Endodermal cell (in vitro differentiated cells): Measurements from ENCODE around the gene AACS. TPM values are rescaled to one million over a fixed set of nuclear protein-coding genes. Genes with fewer than 3 reads are reported as not detected.

ENCODE experiments used
- DNase-seq: peaks from one replicate; pipeline ENCODE4 v3.0.0-alpha.2; 2017
- H3K27ac ChIP-seq: 2 replicates; pipeline ENCODE4 v1.5.1; 2013; ENCODE audit warnings: mild to moderate bottlenecking, low read depth, low read length, moderate library complexity
- H3K27me3 ChIP-seq: 2 replicates; pipeline ENCODE4 v1.6.1; 2013; ENCODE audit warnings: mild to moderate bottlenecking, low read length, moderate library complexity; ENCODE audit not compliant: insufficient read depth, control insufficient read depth, poor library complexity, severe bottlenecking
- H3K36me3 ChIP-seq: 2 replicates; pipeline ENCODE4 v1.7.0; 2013; ENCODE audit warnings: mild to moderate bottlenecking, low read length, moderate library complexity; ENCODE audit not compliant: control insufficient read depth, insufficient read depth
- H3K4me1 ChIP-seq: one replicate; pipeline ENCODE4 v1.7.0; 2013; ENCODE audit warnings: low read length; ENCODE audit not compliant: control insufficient read depth, insufficient read depth
- H3K4me3 ChIP-seq: 2 replicates; pipeline ENCODE4 v1.5.1; 2013; ENCODE audit warnings: mild to moderate bottlenecking, low read length, moderate library complexity
- H3K9ac ChIP-seq: 2 replicates; pipeline ENCODE4 v1.6.1; 2013; ENCODE audit warnings: mild to moderate bottlenecking, low read length, moderate library complexity; ENCODE audit not compliant: poor library complexity, severe bottlenecking; ENCODE audit errors: extremely low read depth
- H3K9me3 ChIP-seq: 2 replicates; pipeline ENCODE4 v1.6.1; 2013; ENCODE audit warnings: mild to moderate bottlenecking, low read length, moderate library complexity; ENCODE audit not compliant: control insufficient read depth
- H3K27ac Mint-ChIP-seq: 2 replicates; pipeline ENCODE4 v1.8.0; 2020; ENCODE audit warnings: mixed read lengths
- H3K27me3 Mint-ChIP-seq: 2 replicates; pipeline ENCODE4 v1.8.0; 2021; ENCODE audit warnings: mild to moderate bottlenecking, mixed read lengths; ENCODE audit not compliant: insufficient read depth
- H3K36me3 Mint-ChIP-seq: 2 replicates; pipeline ENCODE4 v1.8.0; 2020; ENCODE audit warnings: low read depth, mixed read lengths
- H3K4me1 Mint-ChIP-seq: 2 replicates; pipeline ENCODE4 v1.8.0; 2020; ENCODE audit warnings: mixed read lengths
- H3K4me3 Mint-ChIP-seq: 2 replicates; pipeline ENCODE4 v1.8.0; 2020; ENCODE audit warnings: mild to moderate bottlenecking, moderate library complexity, mixed read lengths
- H3K9me3 Mint-ChIP-seq: 2 replicates; pipeline ENCODE4 v1.8.0; 2020; ENCODE audit warnings: mild to moderate bottlenecking, mixed read lengths
- WGBS, 2 experiments: methylation state at CpG; one replicate each; pipeline versions ENCODE4 v1.1.5 to v1.1.7; 2013; ENCODE audit warnings: missing lambda C conversion rate in 2 of 2, mixed read lengths in 1 of 2; ENCODE audit not compliant: insufficient coverage in 1 of 2, insufficient read length in 1 of 2; 5-methylcytosine and 5-hydroxymethylcytosine counted together
- total RNA-seq, 2 donors: library from RNA; stranded (reverse); fragmentation: NEBNext Ultra II Directional in 1 of 2; extraction: Animal tissue kit (Norgen Biotek cat#: 25700) in 1 of 2; gene quantifications; 2 replicates in 1 of 2; 3 replicates in 1 of 2; pipeline ENCODE4 v1.2.1, GENCODE V29; 2021
- TF ChIP-seq, protein P1 (sequence below): fragments of 200-600 bp; sonication (generic); conservative IDR thresholded peaks from 2 replicates; pipeline ENCODE4 v1.5.0; 2021; ENCODE audit warnings: antibody characterized with exemption, mild to moderate bottlenecking

Gene AACS
- total RNA-seq, 2 donors from 2014 or later = 55.4 to 71.9 TPM

DNA sequence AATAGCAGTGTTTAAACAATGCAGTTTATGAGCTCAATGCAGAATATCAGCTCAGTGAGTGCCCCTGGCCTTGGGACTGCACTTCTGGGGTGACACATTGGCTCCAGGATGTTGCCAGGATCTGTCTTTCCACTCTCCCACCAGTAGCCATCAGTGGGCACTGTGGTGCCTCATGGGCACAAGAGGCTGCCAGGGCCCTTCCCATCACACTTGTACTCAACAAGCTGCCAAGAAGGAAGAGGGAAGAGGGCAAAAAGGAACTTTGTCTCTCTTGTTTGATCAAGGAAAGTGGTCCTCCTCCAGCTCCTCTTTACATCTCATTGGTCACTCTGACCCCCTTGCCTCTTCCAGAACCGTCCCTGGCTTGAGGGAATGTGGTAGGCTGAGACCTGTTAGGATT lies 115.9 kb downstream of the AACS start:
- H3K27ac Mint-ChIP-seq = no peak overlapping the region
- 94% methylated on average over 1 of the region's 1 CpG; no CpG with 5 or more reads in 1 of the 2 experiments for WGBS, 2 experiments

DNA sequence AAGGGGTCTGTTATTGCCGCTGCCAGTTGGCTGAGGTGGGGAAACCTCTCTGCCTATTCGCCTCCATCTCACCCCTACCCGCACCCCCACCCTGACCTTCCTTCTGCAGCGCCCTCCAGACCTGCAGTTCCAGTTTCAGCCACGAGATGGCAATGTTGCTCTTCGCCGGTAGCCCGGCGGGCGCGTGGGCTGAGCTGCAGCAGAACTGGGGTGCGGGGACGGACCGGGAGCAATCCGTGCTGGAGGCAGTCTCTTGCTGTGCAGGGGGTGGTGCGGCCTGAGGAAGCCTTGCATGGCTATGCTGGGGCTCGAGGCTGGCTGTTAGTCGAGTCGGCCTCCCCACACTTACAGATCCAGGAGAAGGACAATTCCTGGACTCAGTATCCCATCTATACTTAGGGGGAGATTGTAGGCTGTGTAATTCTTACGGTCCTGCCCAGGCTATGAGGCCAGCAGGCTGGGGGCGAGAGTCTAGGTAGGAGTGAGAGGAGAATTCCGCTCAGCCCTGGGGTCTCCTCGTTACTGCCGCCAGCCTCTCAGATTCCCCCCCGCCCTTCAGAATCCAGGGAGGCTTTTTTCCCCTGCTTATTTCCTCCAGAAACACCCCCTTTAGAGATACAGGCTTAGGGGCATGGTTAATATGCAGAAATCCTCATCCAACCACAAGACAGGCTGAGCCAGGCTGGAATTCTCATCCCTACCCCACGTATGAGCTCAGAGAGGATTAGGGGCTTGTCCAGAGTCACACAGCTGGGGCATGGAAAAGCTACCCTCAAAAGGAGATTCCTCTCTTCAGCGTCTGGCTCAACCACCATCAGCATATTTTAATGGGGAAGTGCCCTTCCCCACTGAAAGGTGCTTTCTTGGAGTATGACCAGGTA lies 118.2 kb downstream of the AACS start:
- TF ChIP-seq, protein P1, sequence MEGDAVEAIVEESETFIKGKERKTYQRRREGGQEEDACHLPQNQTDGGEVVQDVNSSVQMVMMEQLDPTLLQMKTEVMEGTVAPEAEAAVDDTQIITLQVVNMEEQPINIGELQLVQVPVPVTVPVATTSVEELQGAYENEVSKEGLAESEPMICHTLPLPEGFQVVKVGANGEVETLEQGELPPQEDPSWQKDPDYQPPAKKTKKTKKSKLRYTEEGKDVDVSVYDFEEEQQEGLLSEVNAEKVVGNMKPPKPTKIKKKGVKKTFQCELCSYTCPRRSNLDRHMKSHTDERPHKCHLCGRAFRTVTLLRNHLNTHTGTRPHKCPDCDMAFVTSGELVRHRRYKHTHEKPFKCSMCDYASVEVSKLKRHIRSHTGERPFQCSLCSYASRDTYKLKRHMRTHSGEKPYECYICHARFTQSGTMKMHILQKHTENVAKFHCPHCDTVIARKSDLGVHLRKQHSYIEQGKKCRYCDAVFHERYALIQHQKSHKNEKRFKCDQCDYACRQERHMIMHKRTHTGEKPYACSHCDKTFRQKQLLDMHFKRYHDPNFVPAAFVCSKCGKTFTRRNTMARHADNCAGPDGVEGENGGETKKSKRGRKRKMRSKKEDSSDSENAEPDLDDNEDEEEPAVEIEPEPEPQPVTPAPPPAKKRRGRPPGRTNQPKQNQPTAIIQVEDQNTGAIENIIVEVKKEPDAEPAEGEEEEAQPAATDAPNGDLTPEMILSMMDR = peak; percentile 98
- Mint-ChIP-seq H3K36me3 (no peaks in the 10 kb centered on the region), H3K27ac (no peak overlapping the region), H3K9me3 (no peaks in the 10 kb centered on the region), H3K4me1 (peaks cover 31% of the 10 kb centered on the region), H3K27me3 (peaks cover 60% of the 10 kb centered on the region), H3K4me3 (peak overlapping the region; percentile 38)
- DNase-seq = peak; percentile 97
- Histone ChIP-seq H3K4me3 (peak overlapping the region; percentile 62), H3K27ac (no peak overlapping the region), H3K9me3 (no peaks in the 10 kb centered on the region), H3K36me3 (no peaks in the 10 kb centered on the region), H3K4me1 (peaks cover 24% of the 10 kb centered on the region), H3K27me3 (peaks cover 57% of the 10 kb centered on the region), H3K9ac (no peak overlapping the region)
- WGBS, 2 experiments = 5 to 10% methylated on average over 7 to 26 of the region's 27 CpGs

More for the DNA sequence above, 115.9 kb downstream of the AACS start:
- H3K27me3 ChIP-seq = peaks cover 40% of the 10 kb centered on the region
- no peak overlapping the region for H3K9ac ChIP-seq
- Mint-ChIP-seq H3K27me3 (peaks cover 54% of the 10 kb centered on the region), H3K4me1 (peaks cover 22% of the 10 kb centered on the region), H3K36me3 (no peaks in the 10 kb centered on the region), H3K9me3 (no peaks in the 10 kb centered on the region), H3K4me3 (no peak overlapping the region)
- H3K4me3 ChIP-seq = no peak overlapping the region
- DNase-seq = no peak
- no peaks in the 10 kb centered on the region for H3K9me3 ChIP-seq
- TF ChIP-seq, protein P1 = no peak
- H3K27ac ChIP-seq = no peak overlapping the region
- peaks cover 18% of the 10 kb centered on the region for H3K4me1 ChIP-seq
- no peaks in the 10 kb centered on the region for H3K36me3 ChIP-seq

DNA sequence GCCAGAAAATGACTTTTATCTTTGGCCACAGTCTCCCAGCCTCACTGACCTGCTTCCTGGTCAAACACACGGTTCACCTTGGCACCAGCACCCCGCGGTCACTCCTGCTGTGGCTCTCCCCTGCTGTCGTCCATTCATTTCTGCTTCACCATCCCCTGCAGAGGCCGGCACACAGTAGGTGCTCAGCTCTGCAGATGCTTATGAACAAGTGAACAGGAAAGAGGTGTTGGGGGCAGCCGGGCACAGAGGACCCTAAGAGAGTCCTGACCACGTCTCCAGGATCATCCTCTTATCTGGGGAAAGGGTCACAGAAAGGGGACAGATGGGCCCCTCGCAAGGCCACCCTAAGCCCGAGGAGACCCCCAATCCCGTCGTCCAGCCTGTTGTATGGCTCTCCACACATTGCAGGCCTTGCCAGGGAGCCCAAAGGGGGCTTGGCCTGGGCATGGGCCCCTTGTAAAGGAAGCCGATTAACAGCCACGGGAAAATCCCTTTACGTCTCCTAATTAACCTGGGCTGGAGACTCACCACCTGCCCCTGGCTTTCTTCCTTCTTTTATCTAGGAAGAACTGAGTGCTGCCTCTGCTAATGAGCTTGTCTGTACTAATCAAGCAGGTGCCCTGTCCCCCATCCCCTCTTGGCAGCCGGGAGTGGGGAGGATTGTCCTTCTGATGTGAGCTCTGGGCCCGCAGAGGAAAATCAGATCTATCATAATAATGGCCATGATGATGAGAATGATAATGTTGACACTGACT lies 119.2 kb downstream of the AACS start:
- Mint-ChIP-seq H3K36me3 (no peaks in the 10 kb centered on the region), H3K4me1 (peaks cover 40% of the 10 kb centered on the region), H3K27ac (no peak overlapping the region), H3K4me3 (peak overlapping the region; percentile 68), H3K27me3 (peaks cover 69% of the 10 kb centered on the region), H3K9me3 (no peaks in the 10 kb centered on the region)
- no peak overlapping the region for H3K9ac ChIP-seq
- DNase-seq = peak; percentile 74
- no peaks in the 10 kb centered on the region for H3K36me3 ChIP-seq
- H3K4me3 ChIP-seq = no peak overlapping the region
- H3K27me3 ChIP-seq = peaks cover 67% of the 10 kb centered on the region
- peaks cover 24% of the 10 kb centered on the region for H3K4me1 ChIP-seq
- TF ChIP-seq, protein P1 = no peak
- 60 to 71% methylated on average over 13 to 16 of the region's 16 CpGs for WGBS, 2 experiments
- H3K9me3 ChIP-seq = no peaks in the 10 kb centered on the region
- H3K27ac ChIP-seq = no peak overlapping the region
